GM19025 (cell line): ENCODE measurements around the gene CD33.
"Not testable (repeated sequence)": the region's sequence is repeated elsewhere in the genome, so short reads cannot be mapped to it uniquely, and the experiment has no call there.

Experiments
- ATAC-seq: cut with Tn5 transposase; IDR thresholded peaks from one replicate; pipeline ENCODE4 v1.9.1; 2021; ENCODE audit warnings: mild to moderate bottlenecking, low read depth, moderate library complexity; ENCODE audit not compliant: unreplicated experiment

Gene CD33

GRCh38 chr19:51210191-51210784, 14.6 kb upstream of the CD33 start:
- ATAC-seq = no peak

GRCh38 chr19:51210874-51211361, 14.0 kb upstream of the CD33 start:
- ATAC-seq = not testable (repeated sequence)

- no peak for ATAC-seq
These were observed 13.0 kb upstream of the CD33 start for GRCh38 chr19:51211833-51212232.

- ATAC-seq = no peak
These were observed 5.6 kb upstream of the CD33 start for GRCh38 chr19:51219307-51219706.

GRCh38 chr19:51219971-51220370, 4.9 kb upstream of the CD33 start:
- ATAC-seq = no peak

- no peak for ATAC-seq
These were observed 3.9 kb upstream of the CD33 start for GRCh38 chr19:51220996-51221395.

- ATAC-seq = no peak
These were observed 678 bp upstream of the CD33 start for GRCh38 chr19:51224163-51224641.

GRCh38 chr19:51226067-51226466, 1.2 kb downstream of the CD33 start:
- no peak for ATAC-seq

GRCh38 chr19:51227326-51227725, 2.4 kb downstream of the CD33 start:
- ATAC-seq = no peak

- no peak for ATAC-seq
These were observed 3.1 kb downstream of the CD33 start for GRCh38 chr19:51227966-51228365.

- ATAC-seq = no peak
These were observed 16.0 kb downstream of the CD33 start for GRCh38 chr19:51240866-51241265.

- ATAC-seq = no peak
These were observed 18.2 kb downstream of the CD33 start for GRCh38 chr19:51242881-51243630.

- no peak for ATAC-seq
These were observed 21.3 kb downstream of the CD33 start for GRCh38 chr19:51246164-51246552.

- ATAC-seq = no peak
These were observed 23.2 kb downstream of the CD33 start for GRCh38 chr19:51247972-51248590.

GRCh38 chr19:51250786-51251467, 26.0 kb downstream of the CD33 start, which contains the start of gene SIGLECL1:
Gene SIGLECL1, plus strand, starts transcription at chr19:51251080. Its CDS starts 12,993 bp downstream, at chr19:51264073.
- no peak for ATAC-seq

- no peak for ATAC-seq
These were observed 26.6 kb downstream of the CD33 start for GRCh38 chr19:51251468-51251820.

- ATAC-seq = no peak
These were observed 27.6 kb downstream of the CD33 start for GRCh38 chr19:51252306-51253079.

GRCh38 chr19:51253088-51253806, 28.4 kb downstream of the CD33 start:
- ATAC-seq = no peak

GRCh38 chr19:51256155-51256625, 31.3 kb downstream of the CD33 start:
- ATAC-seq = no peak
